Keratinocyte (primary cell): ENCODE results near the gene OTOG.

Source experiments
- EZH2 ChIP-seq: IDR thresholded peaks from one replicate; pipeline ENCODE4 v1.6.1; 2012; ENCODE audit warnings: inconsistent platforms, mild to moderate bottlenecking, low read length, moderate library complexity
- TF ChIP-seq, protein P1 (sequence below), 3 experiments: IDR thresholded peaks in 1 of 3; conservative IDR thresholded peaks in 1 of 3; optimal IDR thresholded peaks in 1 of 3; 2 replicates in 2 of 3; 3 replicates in 1 of 3; pipeline versions ENCODE3 to v1.5.1; 2011; ENCODE audit warnings: low read length in 3 of 3, mild to moderate bottlenecking in 3 of 3, moderate library complexity in 2 of 3, control low read depth in 1 of 3, inconsistent platforms in 1 of 3; ENCODE audit not compliant: insufficient read depth in 2 of 3; ENCODE audit errors: extremely low read depth in 1 of 3

DNA sequence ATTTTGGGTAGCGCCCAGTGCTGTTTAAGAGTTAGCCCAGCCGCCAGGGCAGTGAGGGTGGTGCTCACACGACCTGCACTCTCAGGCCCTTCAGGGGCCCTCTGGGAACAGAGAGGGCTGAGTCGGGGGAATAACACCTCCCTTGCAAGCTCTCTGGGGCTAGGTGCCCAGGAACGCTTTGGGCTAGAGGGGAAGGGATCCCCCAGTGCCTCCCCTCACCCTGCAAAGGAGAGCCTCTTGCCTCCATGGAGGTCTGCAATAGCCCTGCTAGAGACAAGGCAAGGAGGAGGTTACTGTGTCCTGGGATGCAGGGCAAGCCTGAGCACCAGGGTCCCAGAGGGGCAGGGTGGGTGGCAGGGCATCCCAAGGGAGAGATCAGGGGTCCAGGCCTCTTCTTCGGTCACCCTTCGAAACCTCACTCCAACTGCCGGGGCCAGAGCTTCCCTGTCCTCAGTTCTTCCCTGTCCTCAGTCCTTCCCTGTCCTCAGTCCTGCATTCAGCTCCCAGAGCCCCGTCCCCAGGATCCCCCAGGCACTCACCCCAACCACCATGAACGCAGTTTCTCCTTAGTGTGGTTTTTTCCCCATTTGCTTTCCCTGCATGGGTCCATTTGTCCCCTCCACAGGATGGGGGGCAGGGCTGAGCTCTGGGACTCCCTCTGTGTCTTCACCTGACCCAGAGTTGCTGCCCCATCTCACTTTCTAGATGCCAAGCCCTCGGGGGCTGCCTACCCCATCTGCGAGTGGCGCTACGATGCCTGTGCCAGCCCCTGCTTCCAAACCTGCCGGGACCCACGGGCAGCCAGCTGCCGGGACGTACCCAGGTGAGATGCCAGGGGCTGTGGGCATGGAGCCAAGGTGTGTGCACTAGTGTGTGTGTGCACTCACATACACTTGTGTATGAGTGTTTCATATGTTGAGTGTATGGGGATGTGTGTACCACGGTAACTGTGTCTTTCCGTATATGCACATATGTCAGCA lies 60.8 kb downstream of the OTOG start:
- TF ChIP-seq, protein P1, sequence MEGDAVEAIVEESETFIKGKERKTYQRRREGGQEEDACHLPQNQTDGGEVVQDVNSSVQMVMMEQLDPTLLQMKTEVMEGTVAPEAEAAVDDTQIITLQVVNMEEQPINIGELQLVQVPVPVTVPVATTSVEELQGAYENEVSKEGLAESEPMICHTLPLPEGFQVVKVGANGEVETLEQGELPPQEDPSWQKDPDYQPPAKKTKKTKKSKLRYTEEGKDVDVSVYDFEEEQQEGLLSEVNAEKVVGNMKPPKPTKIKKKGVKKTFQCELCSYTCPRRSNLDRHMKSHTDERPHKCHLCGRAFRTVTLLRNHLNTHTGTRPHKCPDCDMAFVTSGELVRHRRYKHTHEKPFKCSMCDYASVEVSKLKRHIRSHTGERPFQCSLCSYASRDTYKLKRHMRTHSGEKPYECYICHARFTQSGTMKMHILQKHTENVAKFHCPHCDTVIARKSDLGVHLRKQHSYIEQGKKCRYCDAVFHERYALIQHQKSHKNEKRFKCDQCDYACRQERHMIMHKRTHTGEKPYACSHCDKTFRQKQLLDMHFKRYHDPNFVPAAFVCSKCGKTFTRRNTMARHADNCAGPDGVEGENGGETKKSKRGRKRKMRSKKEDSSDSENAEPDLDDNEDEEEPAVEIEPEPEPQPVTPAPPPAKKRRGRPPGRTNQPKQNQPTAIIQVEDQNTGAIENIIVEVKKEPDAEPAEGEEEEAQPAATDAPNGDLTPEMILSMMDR (optimal IDR thresholded peaks at IDR 0.05 in 1 of 3, IDR thresholded peaks at IDR 0.05 in 1 of 3, conservative IDR thresholded peaks at IDR 0.05 in 1 of 3; ENCODE audit: extremely low read depth in 1 of 3, insufficient read depth in 2 of 3, low read length in 3 of 3) = no peak
- TF ChIP-seq EZH2 = no peak
